Measurements from ENCODE around the gene ROBO1. TPM values are rescaled to one million over a fixed set of nuclear protein-coding genes. Genes with fewer than 3 reads are reported as not detected.

The ROBO1 gene
- total RNA-seq, 1 donor from 2014 or later = 182 TPM

DNA sequence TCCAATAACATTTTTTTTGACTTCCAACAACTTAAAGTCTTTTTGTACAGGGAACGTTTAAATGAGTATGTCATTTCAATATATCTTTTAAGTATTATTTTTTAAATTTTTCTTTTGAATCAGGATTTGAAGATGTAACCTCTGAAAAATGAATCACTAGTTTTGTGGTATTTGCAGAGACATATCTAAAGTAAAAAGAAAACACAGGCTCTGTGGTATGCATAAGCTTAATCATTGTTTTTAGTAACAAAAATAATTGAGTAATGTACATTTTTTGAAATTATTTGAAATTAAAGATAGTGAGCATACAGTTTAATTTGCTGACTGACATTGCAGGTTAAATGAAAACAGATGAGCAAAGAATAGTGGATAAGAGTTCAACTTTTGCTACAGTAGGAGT is 531.3 kb downstream of the ROBO1 start:
- TF ChIP-seq, protein P1, sequence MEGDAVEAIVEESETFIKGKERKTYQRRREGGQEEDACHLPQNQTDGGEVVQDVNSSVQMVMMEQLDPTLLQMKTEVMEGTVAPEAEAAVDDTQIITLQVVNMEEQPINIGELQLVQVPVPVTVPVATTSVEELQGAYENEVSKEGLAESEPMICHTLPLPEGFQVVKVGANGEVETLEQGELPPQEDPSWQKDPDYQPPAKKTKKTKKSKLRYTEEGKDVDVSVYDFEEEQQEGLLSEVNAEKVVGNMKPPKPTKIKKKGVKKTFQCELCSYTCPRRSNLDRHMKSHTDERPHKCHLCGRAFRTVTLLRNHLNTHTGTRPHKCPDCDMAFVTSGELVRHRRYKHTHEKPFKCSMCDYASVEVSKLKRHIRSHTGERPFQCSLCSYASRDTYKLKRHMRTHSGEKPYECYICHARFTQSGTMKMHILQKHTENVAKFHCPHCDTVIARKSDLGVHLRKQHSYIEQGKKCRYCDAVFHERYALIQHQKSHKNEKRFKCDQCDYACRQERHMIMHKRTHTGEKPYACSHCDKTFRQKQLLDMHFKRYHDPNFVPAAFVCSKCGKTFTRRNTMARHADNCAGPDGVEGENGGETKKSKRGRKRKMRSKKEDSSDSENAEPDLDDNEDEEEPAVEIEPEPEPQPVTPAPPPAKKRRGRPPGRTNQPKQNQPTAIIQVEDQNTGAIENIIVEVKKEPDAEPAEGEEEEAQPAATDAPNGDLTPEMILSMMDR (conservative IDR thresholded peaks at IDR 0.05) = no peak
- Mint-ChIP-seq H3K4me3 (no peak overlapping the region), H3K27ac (no peak overlapping the region), H3K27me3 (no peaks in the 10 kb centered on the region), H3K36me3 (peaks cover 3% of the 10 kb centered on the region), H3K4me1 (ENCODE audit: unreplicated experiment) (no peaks in the 10 kb centered on the region), H3K9me3 (no peaks in the 10 kb centered on the region)
- DNase-seq (ENCODE audit: extremely low spot score, unreplicated experiment) = no peak

DNA sequence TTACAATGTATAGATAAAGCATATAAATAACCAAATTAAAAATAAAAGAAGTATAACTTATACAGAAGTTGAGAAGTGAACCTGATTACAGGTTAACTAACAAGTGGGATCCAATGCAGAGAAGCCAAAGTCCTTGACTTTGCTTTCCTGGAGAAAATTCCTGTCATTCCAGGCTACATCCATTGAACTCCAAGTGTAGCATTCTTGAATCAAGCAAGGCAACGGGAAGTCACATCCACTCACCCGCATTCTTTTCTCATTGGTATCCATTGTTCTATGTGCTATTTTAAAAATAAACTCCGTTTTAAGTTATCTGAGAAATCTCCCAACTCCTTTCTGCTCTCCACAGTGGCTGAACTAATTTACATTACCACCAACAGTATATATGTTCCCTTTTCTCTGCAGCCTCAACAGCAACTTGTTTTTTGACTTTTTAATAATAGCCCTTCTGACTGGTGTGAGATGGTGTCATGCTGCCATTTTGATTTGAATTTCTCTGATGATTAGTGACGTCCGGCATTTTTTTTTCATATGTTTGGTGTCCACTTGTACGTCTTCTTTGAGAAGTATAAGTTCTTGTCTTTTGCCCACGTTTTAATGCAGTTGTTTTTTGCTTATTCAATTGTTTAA is 534.3 kb downstream of the ROBO1 start:
- Mint-ChIP-seq H3K27me3 (no peaks in the 10 kb centered on the region), H3K9me3 (no peaks in the 10 kb centered on the region), H3K27ac (no peak overlapping the region), H3K4me1 (ENCODE audit: unreplicated experiment) (no peaks in the 10 kb centered on the region), H3K4me3 (no peak overlapping the region), H3K36me3 (no peaks in the 10 kb centered on the region)
- TF ChIP-seq, protein P1 (conservative IDR thresholded peaks at IDR 0.05) = no peak
- DNase-seq (ENCODE audit: extremely low spot score, unreplicated experiment) = no peak

GRCh38 chr3:79230266-79230665 is 537.5 kb downstream of the ROBO1 start:
- TF ChIP-seq, protein P1 (conservative IDR thresholded peaks at IDR 0.05) = no peak
- Mint-ChIP-seq H3K27ac (no peak overlapping the region), H3K4me3 (no peak overlapping the region), H3K36me3 (no peaks in the 10 kb centered on the region), H3K27me3 (no peaks in the 10 kb centered on the region), H3K9me3 (peaks cover 5% of the 10 kb centered on the region), H3K4me1 (ENCODE audit: unreplicated experiment) (no peaks in the 10 kb centered on the region)
- DNase-seq (ENCODE audit: extremely low spot score, unreplicated experiment) = no peak

DNA sequence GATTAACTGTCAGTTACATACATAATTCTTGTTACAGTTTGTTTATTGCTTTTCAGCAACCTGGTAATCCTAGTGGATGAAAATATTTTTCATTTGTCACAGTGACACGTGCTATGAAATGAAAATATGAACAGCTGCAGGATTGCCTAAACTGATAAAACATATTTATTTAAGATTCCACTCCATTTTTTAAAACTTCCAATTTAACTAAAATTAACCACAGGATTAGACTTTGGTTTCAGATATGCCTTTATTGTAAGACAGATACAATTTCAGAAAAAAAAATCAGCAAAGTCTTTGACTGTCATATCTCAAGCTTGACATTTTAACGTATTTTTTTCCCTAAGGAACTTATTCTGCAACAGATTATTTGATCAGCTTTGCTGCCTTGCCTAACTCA is 550.7 kb downstream of the ROBO1 start:
- Mint-ChIP-seq H3K27ac (no peak overlapping the region), H3K27me3 (no peaks in the 10 kb centered on the region), H3K9me3 (no peaks in the 10 kb centered on the region), H3K4me3 (no peak overlapping the region), H3K4me1 (ENCODE audit: unreplicated experiment) (peaks cover 7% of the 10 kb centered on the region), H3K36me3 (no peaks in the 10 kb centered on the region)
- TF ChIP-seq, protein P1 (conservative IDR thresholded peaks at IDR 0.05) = no peak
- no peak for DNase-seq (ENCODE audit: extremely low spot score, unreplicated experiment)

GRCh38 chr3:79215286-79215685 is 552.5 kb downstream of the ROBO1 start:
- no peak for DNase-seq (ENCODE audit: extremely low spot score, unreplicated experiment)
- no peaks in the 10 kb centered on the region for H3K27me3 Mint-ChIP-seq
- peaks cover 11% of the 10 kb centered on the region for H3K4me1 Mint-ChIP-seq (ENCODE audit: unreplicated experiment)
- H3K4me3 Mint-ChIP-seq = no peak overlapping the region
- TF ChIP-seq, protein P1 (conservative IDR thresholded peaks at IDR 0.05) = no peak
- no peaks in the 10 kb centered on the region for H3K36me3 Mint-ChIP-seq
- H3K9me3 Mint-ChIP-seq = no peaks in the 10 kb centered on the region
- H3K27ac Mint-ChIP-seq = no peak overlapping the region
